ENCODE results near the gene RNU1-2.
"Not testable (repeated sequence)": the region's sequence is repeated elsewhere in the genome, so short reads cannot be mapped to it uniquely, and the experiment has no call there.

RNU1-2 gene

GRCh38 chr1:16895598-16896315 is at the start of gene RNU1-2:
TSS of gene RNU1-2 (plus strand) at chr1:16895980.
- H3K4me1 ChIP-seq (ENCODE audit: control insufficient read depth in 1 of 2, insufficient read depth in 2 of 2, low read length in 2 of 2); H3K36me3 ChIP-seq (ENCODE audit: control insufficient read depth in 1 of 2, insufficient read depth in 2 of 2, low read length in 2 of 2); H3K9me3 ChIP-seq (ENCODE audit: control insufficient read depth in 1 of 2, low read length in 2 of 2); H3K27me3 ChIP-seq (ENCODE audit: low read depth, low read length): not testable (repeated sequence)
- Histone ChIP-seq H3K27ac (ENCODE audit: low read length) (peak within 1 kb of the TSS; percentile 84), H3K4me3 (ENCODE audit: low read depth in 1 of 2, low read length in 2 of 2) (peak within 1 kb of the TSS; percentile 51 to 62)

GRCh38 chr1:16856201-16856600 is 39.6 kb upstream of the RNU1-2 start:
- not testable (repeated sequence) for H3K9me3 ChIP-seq (ENCODE audit: control insufficient read depth in 1 of 2, low read length in 2 of 2); H3K36me3 ChIP-seq (ENCODE audit: control insufficient read depth in 1 of 2, insufficient read depth in 2 of 2, low read length in 2 of 2); H3K27me3 ChIP-seq (ENCODE audit: low read depth, low read length); H3K27ac ChIP-seq (ENCODE audit: low read length); H3K4me3 ChIP-seq (ENCODE audit: low read depth in 1 of 2, low read length in 2 of 2); H3K4me1 ChIP-seq (ENCODE audit: control insufficient read depth in 1 of 2, insufficient read depth in 2 of 2, low read length in 2 of 2)

- H3K36me3 ChIP-seq (ENCODE audit: control insufficient read depth in 1 of 2, insufficient read depth in 2 of 2, low read length in 2 of 2); H3K4me3 ChIP-seq (ENCODE audit: low read depth in 1 of 2, low read length in 2 of 2); H3K27ac ChIP-seq (ENCODE audit: low read length); H3K27me3 ChIP-seq (ENCODE audit: low read depth, low read length); H3K9me3 ChIP-seq (ENCODE audit: control insufficient read depth in 1 of 2, low read length in 2 of 2); H3K4me1 ChIP-seq (ENCODE audit: control insufficient read depth in 1 of 2, insufficient read depth in 2 of 2, low read length in 2 of 2): not testable (repeated sequence)
These were observed 36.4 kb upstream of the RNU1-2 start for GRCh38 chr1:16859167-16860041.

- not testable (repeated sequence) for H3K36me3 ChIP-seq (ENCODE audit: control insufficient read depth in 1 of 2, insufficient read depth in 2 of 2, low read length in 2 of 2); H3K9me3 ChIP-seq (ENCODE audit: control insufficient read depth in 1 of 2, low read length in 2 of 2); H3K4me3 ChIP-seq (ENCODE audit: low read depth in 1 of 2, low read length in 2 of 2); H3K4me1 ChIP-seq (ENCODE audit: control insufficient read depth in 1 of 2, insufficient read depth in 2 of 2, low read length in 2 of 2); H3K27ac ChIP-seq (ENCODE audit: low read length); H3K27me3 ChIP-seq (ENCODE audit: low read depth, low read length)
These were observed 35.7 kb upstream of the RNU1-2 start for GRCh38 chr1:16860048-16860447.

GRCh38 chr1:16861832-16862245 is 33.9 kb upstream of the RNU1-2 start:
- not testable (repeated sequence) for H3K9me3 ChIP-seq (ENCODE audit: control insufficient read depth in 1 of 2, low read length in 2 of 2); H3K4me1 ChIP-seq (ENCODE audit: control insufficient read depth in 1 of 2, insufficient read depth in 2 of 2, low read length in 2 of 2); H3K4me3 ChIP-seq (ENCODE audit: low read depth in 1 of 2, low read length in 2 of 2); H3K27ac ChIP-seq (ENCODE audit: low read length); H3K36me3 ChIP-seq (ENCODE audit: control insufficient read depth in 1 of 2, insufficient read depth in 2 of 2, low read length in 2 of 2); H3K27me3 ChIP-seq (ENCODE audit: low read depth, low read length)

- H3K27me3 ChIP-seq (ENCODE audit: low read depth, low read length); H3K36me3 ChIP-seq (ENCODE audit: control insufficient read depth in 1 of 2, insufficient read depth in 2 of 2, low read length in 2 of 2); H3K9me3 ChIP-seq (ENCODE audit: control insufficient read depth in 1 of 2, low read length in 2 of 2); H3K27ac ChIP-seq (ENCODE audit: low read length); H3K4me1 ChIP-seq (ENCODE audit: control insufficient read depth in 1 of 2, insufficient read depth in 2 of 2, low read length in 2 of 2); H3K4me3 ChIP-seq (ENCODE audit: low read depth in 1 of 2, low read length in 2 of 2): not testable (repeated sequence)
These were observed 33.4 kb upstream of the RNU1-2 start for GRCh38 chr1:16862415-16862814.

GRCh38 chr1:16863024-16863423 is 32.8 kb upstream of the RNU1-2 start:
- H3K4me1 ChIP-seq (ENCODE audit: control insufficient read depth in 1 of 2, insufficient read depth in 2 of 2, low read length in 2 of 2); H3K27ac ChIP-seq (ENCODE audit: low read length); H3K4me3 ChIP-seq (ENCODE audit: low read depth in 1 of 2, low read length in 2 of 2); H3K36me3 ChIP-seq (ENCODE audit: control insufficient read depth in 1 of 2, insufficient read depth in 2 of 2, low read length in 2 of 2); H3K9me3 ChIP-seq (ENCODE audit: control insufficient read depth in 1 of 2, low read length in 2 of 2); H3K27me3 ChIP-seq (ENCODE audit: low read depth, low read length): not testable (repeated sequence)

GRCh38 chr1:16866926-16867707 is 28.7 kb upstream of the RNU1-2 start:
- H3K27me3 ChIP-seq (ENCODE audit: low read depth, low read length); H3K4me3 ChIP-seq (ENCODE audit: low read depth in 1 of 2, low read length in 2 of 2); H3K36me3 ChIP-seq (ENCODE audit: control insufficient read depth in 1 of 2, insufficient read depth in 2 of 2, low read length in 2 of 2): not testable (repeated sequence)

GRCh38 chr1:16868787-16869186 is 27.0 kb upstream of the RNU1-2 start:
- not testable (repeated sequence) for H3K4me3 ChIP-seq (ENCODE audit: low read depth in 1 of 2, low read length in 2 of 2)

More at GRCh38 chr1:16866926-16867707, 28.7 kb upstream of the RNU1-2 start:
- H3K27ac ChIP-seq (ENCODE audit: low read length); H3K9me3 ChIP-seq (ENCODE audit: control insufficient read depth in 1 of 2, low read length in 2 of 2); H3K4me1 ChIP-seq (ENCODE audit: control insufficient read depth in 1 of 2, insufficient read depth in 2 of 2, low read length in 2 of 2): not testable (repeated sequence)

GRCh38 chr1:16869996-16870395 is 25.8 kb upstream of the RNU1-2 start:
- H3K4me3 ChIP-seq (ENCODE audit: low read depth in 1 of 2, low read length in 2 of 2): not testable (repeated sequence)

More at GRCh38 chr1:16868787-16869186, 27.0 kb upstream of the RNU1-2 start:
- not testable (repeated sequence) for H3K27me3 ChIP-seq (ENCODE audit: low read depth, low read length); H3K36me3 ChIP-seq (ENCODE audit: control insufficient read depth in 1 of 2, insufficient read depth in 2 of 2, low read length in 2 of 2); H3K9me3 ChIP-seq (ENCODE audit: control insufficient read depth in 1 of 2, low read length in 2 of 2); H3K27ac ChIP-seq (ENCODE audit: low read length)
- peaks cover 0 to 12% of the 10 kb centered on the region in 2 donors for H3K4me1 ChIP-seq (ENCODE audit: control insufficient read depth in 1 of 2, insufficient read depth in 2 of 2, low read length in 2 of 2)

GRCh38 chr1:16871171-16871570 is 24.6 kb upstream of the RNU1-2 start:
- not testable (repeated sequence) for H3K27me3 ChIP-seq (ENCODE audit: low read depth, low read length); H3K36me3 ChIP-seq (ENCODE audit: control insufficient read depth in 1 of 2, insufficient read depth in 2 of 2, low read length in 2 of 2); H3K27ac ChIP-seq (ENCODE audit: low read length); H3K9me3 ChIP-seq (ENCODE audit: control insufficient read depth in 1 of 2, low read length in 2 of 2); H3K4me3 ChIP-seq (ENCODE audit: low read depth in 1 of 2, low read length in 2 of 2)
- peaks cover 0 to 12% of the 10 kb centered on the region in 2 donors for H3K4me1 ChIP-seq (ENCODE audit: control insufficient read depth in 1 of 2, insufficient read depth in 2 of 2, low read length in 2 of 2)

More at GRCh38 chr1:16869996-16870395, 25.8 kb upstream of the RNU1-2 start:
- not testable (repeated sequence) for H3K27me3 ChIP-seq (ENCODE audit: low read depth, low read length); H3K27ac ChIP-seq (ENCODE audit: low read length); H3K36me3 ChIP-seq (ENCODE audit: control insufficient read depth in 1 of 2, insufficient read depth in 2 of 2, low read length in 2 of 2); H3K9me3 ChIP-seq (ENCODE audit: control insufficient read depth in 1 of 2, low read length in 2 of 2)
- peaks cover 0 to 12% of the 10 kb centered on the region in 2 donors for H3K4me1 ChIP-seq (ENCODE audit: control insufficient read depth in 1 of 2, insufficient read depth in 2 of 2, low read length in 2 of 2)
